BE2C (cell line): Measurements from ENCODE around the gene ZMPSTE24.
"Not testable (repeated sequence)": the region's sequence is repeated elsewhere in the genome, so short reads cannot be mapped to it uniquely, and the experiment has no call there.

Source experiments
- DNase-seq: peaks from one replicate; pipeline ENCODE4 v3.0.0-alpha.2; 2020
- H3K27me3 ChIP-seq: fragments of 250-450 bp; sonication (Bioruptor Pico); 2 replicates; pipeline ENCODE4 v1.5.1; 2020; ENCODE audit warnings: mild to moderate bottlenecking
- H3K36me3 ChIP-seq: fragments of 250-450 bp; sonication (Bioruptor Pico); 2 replicates; pipeline ENCODE4 v1.5.1; 2020; ENCODE audit warnings: mild to moderate bottlenecking
- H3K4me1 ChIP-seq: fragments of 250-450 bp; sonication (Bioruptor Pico); 2 replicates; pipeline ENCODE4 v1.5.1; 2020
- H3K4me3 ChIP-seq: 2 replicates; pipeline ENCODE4 v1.5.1; 2011; ENCODE audit warnings: low read depth, low read length
- H3K9me3 ChIP-seq: fragments of 250-450 bp; sonication (Bioruptor Pico); 2 replicates; pipeline ENCODE4 v1.5.1; 2020
- CTCF ChIP-seq: IDR thresholded peaks from 2 replicates; pipeline ENCODE4 v1.5.1; 2012; ENCODE audit warnings: mild to moderate bottlenecking, low read depth, low read length

The ZMPSTE24 gene

GRCh38 chr1:40316595-40317393 lies 58.8 kb downstream of the ZMPSTE24 start, which contains the start of gene COL9A2:
COL9A2 (minus strand) TSS chr1:40317286; CDS start chr1:40317197, 89 bp downstream.
- Histone ChIP-seq H3K4me1 (no peaks in the 10 kb centered on the region), H3K36me3 (no peaks in the 10 kb centered on the region), H3K4me3 (peak within 1 kb of the TSS; percentile 58), H3K27me3 (peaks cover 8% of the 10 kb centered on the region; the same call in 1 of the 2 replicates), H3K9me3 (no peaks in the 10 kb centered on the region)
- TF ChIP-seq CTCF = no peak
- peak; percentile 71 for DNase-seq

GRCh38 chr1:40317394-40318074 lies 59.5 kb downstream of the ZMPSTE24 start:
- Histone ChIP-seq H3K27me3 (peaks cover 8% of the 10 kb centered on the region; the same call in 1 of the 2 replicates), H3K4me3 (no peak overlapping the region), H3K4me1 (no peaks in the 10 kb centered on the region), H3K36me3 (no peaks in the 10 kb centered on the region), H3K9me3 (no peaks in the 10 kb centered on the region)
- no peak for DNase-seq
- TF ChIP-seq CTCF = no peak

- Histone ChIP-seq H3K27me3 (peaks cover 8% of the 10 kb centered on the region; the same call in 1 of the 2 replicates), H3K36me3 (no peaks in the 10 kb centered on the region), H3K9me3 (no peaks in the 10 kb centered on the region), H3K4me1 (no peaks in the 10 kb centered on the region), H3K4me3 (no peak overlapping the region)
- TF ChIP-seq CTCF = no peak
- DNase-seq = no peak
These were observed 60.4 kb downstream of the ZMPSTE24 start for GRCh38 chr1:40318476-40318875.

GRCh38 chr1:40318970-40319621 lies 61.1 kb downstream of the ZMPSTE24 start:
- DNase-seq = no peak
- TF ChIP-seq CTCF = no peak
- Histone ChIP-seq H3K9me3 (no peaks in the 10 kb centered on the region), H3K27me3 (peaks cover 8% of the 10 kb centered on the region; the same call in 1 of the 2 replicates), H3K4me1 (no peaks in the 10 kb centered on the region), H3K36me3 (no peaks in the 10 kb centered on the region), H3K4me3 (no peak overlapping the region)

GRCh38 chr1:40331403-40331802 lies 73.4 kb downstream of the ZMPSTE24 start:
- not testable (repeated sequence) for H3K4me1 ChIP-seq, H3K27me3 ChIP-seq, H3K4me3 ChIP-seq, H3K9me3 ChIP-seq, DNase-seq, H3K36me3 ChIP-seq

- no peaks in the 10 kb centered on the region for H3K27me3 ChIP-seq
- H3K4me1 ChIP-seq = no peaks in the 10 kb centered on the region
- no peaks in the 10 kb centered on the region for H3K9me3 ChIP-seq
- no peak for TF ChIP-seq CTCF
- no peak for DNase-seq
- no peak overlapping the region for H3K4me3 ChIP-seq
- no peaks in the 10 kb centered on the region for H3K36me3 ChIP-seq
These were observed 74.7 kb downstream of the ZMPSTE24 start for GRCh38 chr1:40332695-40333094.
